HepG2 (cell line): ENCODE data around the gene DNAJC21. TPM values are rescaled to one million over a fixed set of nuclear protein-coding genes. Genes with fewer than 3 reads are reported as not detected.

ENCODE experiments used
- CEBPG ChIP-seq: IDR thresholded peaks from 2 replicates; pipeline ENCODE4 v1.6.1; 2016
- CHCHD3 ChIP-seq: sonication (generic); formaldehyde crosslinking; IDR thresholded peaks from 2 replicates; pipeline ENCODE4 v1.8.0; 2022; ENCODE audit warnings: mild to moderate bottlenecking, missing genetic modification reagents, moderate library complexity
- CREBL2 ChIP-seq: sonication (generic); formaldehyde crosslinking; IDR thresholded peaks from 2 replicates; pipeline ENCODE4 v1.8.1; 2023; ENCODE audit warnings: missing genetic modification reagents, mild to moderate bottlenecking, borderline replicate concordance
- FOXA3 ChIP-seq: IDR thresholded peaks from 2 replicates; pipeline ENCODE4 v1.6.1; 2016; ENCODE audit warnings: missing genetic modification reagents, missing compliant biosample characterization
- GABPB1 ChIP-seq: IDR thresholded peaks from 2 replicates; pipeline ENCODE4 v1.6.1; 2016; ENCODE audit warnings: mild to moderate bottlenecking, missing genetic modification reagents, moderate library complexity, missing compliant biosample characterization
- ISX ChIP-seq: sonication (generic); formaldehyde crosslinking; conservative IDR thresholded peaks from 2 replicates; pipeline ENCODE4 v1.5.0; 2020; ENCODE audit warnings: missing genetic modification reagents
- KDM2A ChIP-seq: sonication (generic); formaldehyde crosslinking; IDR thresholded peaks from 2 replicates; pipeline ENCODE4 v1.4.0; 2020; ENCODE audit warnings: low read depth, missing genetic modification reagents, borderline replicate concordance
- KLF15 ChIP-seq: sonication (generic); formaldehyde crosslinking; IDR thresholded peaks from 2 replicates; pipeline ENCODE4 v1.8.1; 2023; ENCODE audit warnings: borderline replicate concordance, mild to moderate bottlenecking, inconsistent platforms, missing genetic modification reagents, mixed read lengths
- MED8 ChIP-seq: sonication (generic); formaldehyde crosslinking; IDR thresholded peaks from 2 replicates; pipeline ENCODE4 v1.8.1; 2023; ENCODE audit warnings: mild to moderate bottlenecking, missing genetic modification reagents; ENCODE audit not compliant: insufficient replicate concordance
- NFKB2 ChIP-seq: sonication (generic); formaldehyde crosslinking; IDR thresholded peaks from 2 replicates; pipeline ENCODE4 v1.4.0; 2020; ENCODE audit warnings: missing genetic modification reagents, borderline replicate concordance
- SKI ChIP-seq: fragments of 450-650 bp; IDR thresholded peaks from one replicate; pipeline ENCODE4 v1.6.1; 2018; ENCODE audit warnings: mild to moderate bottlenecking; ENCODE audit not compliant: partially characterized antibody
- ZMYM3 ChIP-seq: sonication (generic); formaldehyde crosslinking; IDR thresholded peaks from 2 replicates; pipeline ENCODE4 v1.5.1; 2020; ENCODE audit warnings: mild to moderate bottlenecking, missing genetic modification reagents
- ZNF232 ChIP-seq: sonication (generic); formaldehyde crosslinking; IDR thresholded peaks from 2 replicates; pipeline ENCODE4 v1.4.0; 2020; ENCODE audit warnings: missing genetic modification reagents, borderline replicate concordance
- ZNF292 ChIP-seq: sonication (generic); formaldehyde crosslinking; IDR thresholded peaks from 2 replicates; pipeline ENCODE4 v1.8.1; 2022; ENCODE audit warnings: mild to moderate bottlenecking, low read depth, missing genetic modification reagents, borderline replicate concordance
- ZNF317 ChIP-seq: sonication (generic); formaldehyde crosslinking; IDR thresholded peaks from 2 replicates; pipeline ENCODE4 v1.5.0; 2020; ENCODE audit warnings: mild to moderate bottlenecking, missing genetic modification reagents
- ZNF512B ChIP-seq: sonication (generic); formaldehyde crosslinking; IDR thresholded peaks from 2 replicates; pipeline ENCODE4 v1.5.1; 2020; ENCODE audit warnings: missing genetic modification reagents, mild to moderate bottlenecking, borderline replicate concordance
- ZNF773 ChIP-seq: sonication (generic); formaldehyde crosslinking; IDR thresholded peaks from 2 replicates; pipeline ENCODE4 v1.4.0; 2020; ENCODE audit warnings: missing genetic modification reagents, borderline replicate concordance
- polyA plus RNA-seq, 8 experiments: library from polyadenylated mRNA; depleted of rRNA in 3 of 8; stranded (reverse) in 7 of 8; unstranded in 1 of 8; fragments of >200 nt; fragmentation: Illumina TruSeq in 4 of 8; extraction: Trizol in 4 of 8; gene quantifications; 2 replicates each; pipeline versions ENCODE4 v1.2.1 to v1.2.3, GENCODE V29; 2011 to 2016; ENCODE audit warnings: low read depth in 4 of 8, missing spikeins in 1 of 8, mixed read lengths in 1 of 8; ENCODE audit not compliant: insufficient read depth in 1 of 8
- total RNA-seq, 5 experiments: library from RNA; depleted of rRNA; stranded (reverse); fragments of >200 nt; fragmentation: Illumina TruSeq; extraction: Trizol; gene quantifications; 2 replicates each; pipeline ENCODE4 v1.2.3, GENCODE V29; 2016; ENCODE audit warnings: low read depth in 1 of 5
- TF ChIP-seq, protein P1 (sequence below): IDR thresholded peaks from 2 replicates; pipeline ENCODE4 v1.6.1; 2018; ENCODE audit warnings: missing genetic modification reagents, mild to moderate bottlenecking, missing compliant biosample characterization
- TF ChIP-seq, protein P2 (sequence below): sonication (generic); formaldehyde crosslinking; IDR thresholded peaks from 2 replicates; pipeline ENCODE4 v1.8.1; 2022; ENCODE audit warnings: mild to moderate bottlenecking, missing genetic modification reagents
- TF ChIP-seq, protein P3 (sequence below): sonication (generic); formaldehyde crosslinking; IDR thresholded peaks from 2 replicates; pipeline ENCODE4 v1.4.0; 2020; ENCODE audit warnings: missing genetic modification reagents

Gene DNAJC21
- total and polyA plus RNA-seq, 2 of the 13 experiments (the other 11 are each of a cell fraction or from before 2014, with no cell fraction given): 10.9 to 41.6 TPM

DNA sequence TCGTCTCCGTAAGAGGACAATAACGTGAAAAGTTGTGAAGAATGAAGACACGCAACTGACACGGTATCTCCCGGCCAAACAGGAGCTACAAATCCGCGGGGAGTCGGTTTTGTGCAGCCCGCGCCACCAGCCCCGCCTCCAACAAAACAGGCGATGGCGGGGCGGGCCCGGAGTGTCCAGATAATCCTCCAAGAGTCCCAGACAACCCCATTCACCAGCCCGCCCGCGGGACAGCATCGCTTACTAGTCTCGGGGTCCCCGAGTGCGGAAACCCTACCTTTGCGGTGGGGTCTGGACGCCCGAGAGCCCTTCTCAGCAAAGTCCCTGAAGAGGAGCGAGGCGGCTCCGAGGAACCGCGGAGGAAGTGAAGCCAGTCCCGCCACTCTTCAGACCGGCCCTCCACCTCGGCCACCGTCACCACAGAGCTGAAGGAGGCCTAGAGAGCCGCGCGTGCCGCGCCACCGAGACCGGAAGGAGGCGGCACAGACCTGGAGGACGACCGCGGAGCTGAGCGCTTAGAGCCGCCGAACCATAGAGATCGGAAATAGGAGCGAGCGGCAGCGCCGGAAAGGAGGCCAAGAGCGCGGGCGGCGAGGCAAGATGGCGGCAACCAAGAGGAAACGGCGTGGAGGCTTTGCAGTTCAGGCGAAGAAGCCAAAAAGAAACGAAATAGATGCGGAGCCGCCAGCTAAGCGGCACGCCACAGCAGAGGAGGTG, 14.1 kb upstream of the DNAJC21 start, which contains the start of the genes BRIX1 and RAD1 (continued):
- TF ChIP-seq ZNF512B (peak; percentile 76; the same call in 1 of the 2 replicates), NFKB2 (CRISPR knock-in tag) (peak; percentile 32; the same call in 1 of the 2 replicates), GABPB1 (CRISPR knock-in tag) (peak; percentile 99), CREBL2 (CRISPR knock-in tag) (no peak), KLF15 (no peak), ISX (CRISPR knock-in tag) (no peak; the same call in 1 of the 2 replicates), CEBPG (CRISPR knock-in tag) (peak; percentile 47; the same call in 1 of the 2 replicates), SKI (peak; percentile 82), ZNF232 (CRISPR knock-in tag) (peak; percentile 50; the same call in 1 of the 2 replicates), ZNF317 (CRISPR knock-in tag) (peak; percentile 41; the same call in 1 of the 2 replicates), ZNF292 (peak; percentile 77), FOXA3 (peak; percentile 63), KDM2A (CRISPR knock-in tag) (peak; percentile 98), ZNF773 (CRISPR knock-in tag) (no peak; the same call in 1 of the 2 replicates), ZMYM3 (CRISPR knock-in tag) (no peak), CHCHD3 (CRISPR knock-in tag) (no peak), MED8 (peak; percentile 84)
- TF ChIP-seq, protein P1, sequence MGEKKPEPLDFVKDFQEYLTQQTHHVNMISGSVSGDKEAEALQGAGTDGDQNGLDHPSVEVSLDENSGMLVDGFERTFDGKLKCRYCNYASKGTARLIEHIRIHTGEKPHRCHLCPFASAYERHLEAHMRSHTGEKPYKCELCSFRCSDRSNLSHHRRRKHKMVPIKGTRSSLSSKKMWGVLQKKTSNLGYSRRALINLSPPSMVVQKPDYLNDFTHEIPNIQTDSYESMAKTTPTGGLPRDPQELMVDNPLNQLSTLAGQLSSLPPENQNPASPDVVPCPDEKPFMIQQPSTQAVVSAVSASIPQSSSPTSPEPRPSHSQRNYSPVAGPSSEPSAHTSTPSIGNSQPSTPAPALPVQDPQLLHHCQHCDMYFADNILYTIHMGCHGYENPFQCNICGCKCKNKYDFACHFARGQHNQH: peak; percentile 81
- TF ChIP-seq, protein P2, sequence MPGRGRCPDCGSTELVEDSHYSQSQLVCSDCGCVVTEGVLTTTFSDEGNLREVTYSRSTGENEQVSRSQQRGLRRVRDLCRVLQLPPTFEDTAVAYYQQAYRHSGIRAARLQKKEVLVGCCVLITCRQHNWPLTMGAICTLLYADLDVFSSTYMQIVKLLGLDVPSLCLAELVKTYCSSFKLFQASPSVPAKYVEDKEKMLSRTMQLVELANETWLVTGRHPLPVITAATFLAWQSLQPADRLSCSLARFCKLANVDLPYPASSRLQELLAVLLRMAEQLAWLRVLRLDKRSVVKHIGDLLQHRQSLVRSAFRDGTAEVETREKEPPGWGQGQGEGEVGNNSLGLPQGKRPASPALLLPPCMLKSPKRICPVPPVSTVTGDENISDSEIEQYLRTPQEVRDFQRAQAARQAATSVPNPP: peak; percentile 78
- TF ChIP-seq, protein P3, sequence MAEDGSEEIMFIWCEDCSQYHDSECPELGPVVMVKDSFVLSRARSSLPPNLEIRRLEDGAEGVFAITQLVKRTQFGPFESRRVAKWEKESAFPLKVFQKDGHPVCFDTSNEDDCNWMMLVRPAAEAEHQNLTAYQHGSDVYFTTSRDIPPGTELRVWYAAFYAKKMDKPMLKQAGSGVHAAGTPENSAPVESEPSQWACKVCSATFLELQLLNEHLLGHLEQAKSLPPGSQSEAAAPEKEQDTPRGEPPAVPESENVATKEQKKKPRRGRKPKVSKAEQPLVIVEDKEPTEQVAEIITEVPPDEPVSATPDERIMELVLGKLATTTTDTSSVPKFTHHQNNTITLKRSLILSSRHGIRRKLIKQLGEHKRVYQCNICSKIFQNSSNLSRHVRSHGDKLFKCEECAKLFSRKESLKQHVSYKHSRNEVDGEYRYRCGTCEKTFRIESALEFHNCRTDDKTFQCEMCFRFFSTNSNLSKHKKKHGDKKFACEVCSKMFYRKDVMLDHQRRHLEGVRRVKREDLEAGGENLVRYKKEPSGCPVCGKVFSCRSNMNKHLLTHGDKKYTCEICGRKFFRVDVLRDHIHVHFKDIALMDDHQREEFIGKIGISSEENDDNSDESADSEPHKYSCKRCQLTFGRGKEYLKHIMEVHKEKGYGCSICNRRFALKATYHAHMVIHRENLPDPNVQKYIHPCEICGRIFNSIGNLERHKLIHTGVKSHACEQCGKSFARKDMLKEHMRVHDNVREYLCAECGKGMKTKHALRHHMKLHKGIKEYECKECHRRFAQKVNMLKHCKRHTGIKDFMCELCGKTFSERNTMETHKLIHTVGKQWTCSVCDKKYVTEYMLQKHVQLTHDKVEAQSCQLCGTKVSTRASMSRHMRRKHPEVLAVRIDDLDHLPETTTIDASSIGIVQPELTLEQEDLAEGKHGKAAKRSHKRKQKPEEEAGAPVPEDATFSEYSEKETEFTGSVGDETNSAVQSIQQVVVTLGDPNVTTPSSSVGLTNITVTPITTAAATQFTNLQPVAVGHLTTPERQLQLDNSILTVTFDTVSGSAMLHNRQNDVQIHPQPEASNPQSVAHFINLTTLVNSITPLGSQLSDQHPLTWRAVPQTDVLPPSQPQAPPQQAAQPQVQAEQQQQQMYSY (CRISPR knock-in tag): peak; percentile 53; the same call in 1 of the 2 replicates
